Neural crest cell (in vitro differentiated cells): ENCODE data around the gene RARB. TPM values are rescaled to one million over a fixed set of nuclear protein-coding genes. Genes with fewer than 3 reads are reported as not detected.
A peak's percentile ranks its signal among the peaks of the same experiment; 100 is the strongest.

Experiments
- DNase-seq: peaks from one replicate; pipeline ENCODE4 v3.0.0; 2021; ENCODE audit warnings: low read depth, mixed read lengths, low spot score
- H3K27ac Mint-ChIP-seq: one replicate; pipeline ENCODE4 v1.8.0; 2021; ENCODE audit warnings: mild to moderate bottlenecking, mixed read lengths; ENCODE audit not compliant: unreplicated experiment
- H3K27me3 Mint-ChIP-seq: 2 replicates; pipeline ENCODE4 v1.8.0; 2021; ENCODE audit warnings: low read depth, mild to moderate bottlenecking, mixed read lengths
- H3K36me3 Mint-ChIP-seq: 2 replicates; pipeline ENCODE4 v1.8.0; 2021; ENCODE audit warnings: low read depth, mild to moderate bottlenecking, mixed read lengths
- H3K4me1 Mint-ChIP-seq: 2 replicates; pipeline ENCODE4 v1.8.0; 2021; ENCODE audit warnings: mixed read lengths
- H3K4me3 Mint-ChIP-seq: one replicate; pipeline ENCODE4 v1.8.0; 2021; ENCODE audit warnings: mild to moderate bottlenecking, mixed read lengths
- H3K9me3 Mint-ChIP-seq: 2 replicates; pipeline ENCODE4 v1.8.0; 2021; ENCODE audit warnings: mixed read lengths
- total RNA-seq: library from RNA; stranded (reverse); gene quantifications from 2 replicates; pipeline ENCODE4 v1.2.1, GENCODE V29; 2021
- TF ChIP-seq, protein P1 (sequence below): fragments of 200-600 bp; sonication (generic); conservative IDR thresholded peaks from 2 replicates; pipeline ENCODE4 v1.5.0; 2021; ENCODE audit warnings: antibody characterized with exemption, mild to moderate bottlenecking

The RARB gene
- total RNA-seq, 1 donor from 2014 or later: 0.98 TPM

DNA sequence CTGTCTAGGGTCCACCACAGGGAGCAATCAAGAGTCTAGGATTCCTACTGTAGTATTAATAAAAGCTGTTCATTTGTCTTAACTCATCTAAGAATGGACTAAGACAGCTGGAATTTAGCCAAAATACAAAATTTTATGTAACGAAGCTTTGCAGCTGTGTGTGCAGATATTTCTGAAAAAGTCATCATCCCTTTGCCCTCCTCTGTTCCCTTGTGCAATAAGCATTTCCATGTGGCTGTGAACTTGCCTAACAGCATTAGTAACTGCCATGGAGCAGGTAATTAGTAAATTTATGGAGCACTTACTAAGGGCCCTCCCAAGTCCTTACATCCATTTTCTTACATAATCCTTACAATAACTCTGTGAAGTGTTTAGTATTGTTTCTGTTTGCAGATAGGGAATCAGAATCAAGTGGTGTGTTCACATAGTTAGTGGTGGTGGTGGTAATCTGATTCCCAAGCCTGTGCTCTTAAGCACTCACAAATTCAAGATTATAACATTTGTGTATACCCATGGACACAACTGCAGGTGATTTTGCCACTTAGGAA, 114.5 kb downstream of the RARB start:
- TF ChIP-seq, protein P1, sequence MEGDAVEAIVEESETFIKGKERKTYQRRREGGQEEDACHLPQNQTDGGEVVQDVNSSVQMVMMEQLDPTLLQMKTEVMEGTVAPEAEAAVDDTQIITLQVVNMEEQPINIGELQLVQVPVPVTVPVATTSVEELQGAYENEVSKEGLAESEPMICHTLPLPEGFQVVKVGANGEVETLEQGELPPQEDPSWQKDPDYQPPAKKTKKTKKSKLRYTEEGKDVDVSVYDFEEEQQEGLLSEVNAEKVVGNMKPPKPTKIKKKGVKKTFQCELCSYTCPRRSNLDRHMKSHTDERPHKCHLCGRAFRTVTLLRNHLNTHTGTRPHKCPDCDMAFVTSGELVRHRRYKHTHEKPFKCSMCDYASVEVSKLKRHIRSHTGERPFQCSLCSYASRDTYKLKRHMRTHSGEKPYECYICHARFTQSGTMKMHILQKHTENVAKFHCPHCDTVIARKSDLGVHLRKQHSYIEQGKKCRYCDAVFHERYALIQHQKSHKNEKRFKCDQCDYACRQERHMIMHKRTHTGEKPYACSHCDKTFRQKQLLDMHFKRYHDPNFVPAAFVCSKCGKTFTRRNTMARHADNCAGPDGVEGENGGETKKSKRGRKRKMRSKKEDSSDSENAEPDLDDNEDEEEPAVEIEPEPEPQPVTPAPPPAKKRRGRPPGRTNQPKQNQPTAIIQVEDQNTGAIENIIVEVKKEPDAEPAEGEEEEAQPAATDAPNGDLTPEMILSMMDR: no peak
- H3K4me1 Mint-ChIP-seq: peaks cover 21% of the 10 kb centered on the region

DNA sequence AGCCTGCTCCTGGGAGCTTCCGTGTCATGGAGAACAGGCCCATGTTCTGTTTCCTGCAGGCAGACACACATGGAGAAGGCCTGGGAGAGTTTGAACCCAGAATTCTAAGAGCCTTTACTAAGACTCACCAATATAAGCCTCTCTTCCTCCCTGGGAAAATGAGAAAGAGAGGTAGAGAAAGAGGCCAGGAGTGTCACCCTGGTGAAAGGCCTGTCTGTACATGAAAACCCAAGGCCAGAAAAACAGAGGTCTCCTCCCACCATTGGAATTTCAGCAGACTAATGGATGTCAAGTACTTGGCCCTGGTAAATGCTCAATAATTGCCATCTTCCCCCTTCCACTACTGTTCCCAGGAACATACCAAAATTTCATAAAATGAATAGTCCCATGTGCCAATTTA, 119.0 kb downstream of the RARB start:
- no peak for DNase-seq
- Mint-ChIP-seq H3K27me3 (no peaks in the 10 kb centered on the region), H3K9me3 (peaks cover 13% of the 10 kb centered on the region), H3K27ac (no peak overlapping the region), H3K36me3 (no peaks in the 10 kb centered on the region), H3K4me1 (peaks cover 9% of the 10 kb centered on the region), H3K4me3 (no peak overlapping the region)
- TF ChIP-seq, protein P1: no peak

More for the DNA sequence above, 114.5 kb downstream of the RARB start:
- no peaks in the 10 kb centered on the region for H3K36me3 Mint-ChIP-seq
- H3K4me3 Mint-ChIP-seq: no peak overlapping the region
- H3K27ac Mint-ChIP-seq: no peak overlapping the region
- no peaks in the 10 kb centered on the region for H3K27me3 Mint-ChIP-seq
- no peak for DNase-seq
- H3K9me3 Mint-ChIP-seq: peaks cover 5% of the 10 kb centered on the region

DNA sequence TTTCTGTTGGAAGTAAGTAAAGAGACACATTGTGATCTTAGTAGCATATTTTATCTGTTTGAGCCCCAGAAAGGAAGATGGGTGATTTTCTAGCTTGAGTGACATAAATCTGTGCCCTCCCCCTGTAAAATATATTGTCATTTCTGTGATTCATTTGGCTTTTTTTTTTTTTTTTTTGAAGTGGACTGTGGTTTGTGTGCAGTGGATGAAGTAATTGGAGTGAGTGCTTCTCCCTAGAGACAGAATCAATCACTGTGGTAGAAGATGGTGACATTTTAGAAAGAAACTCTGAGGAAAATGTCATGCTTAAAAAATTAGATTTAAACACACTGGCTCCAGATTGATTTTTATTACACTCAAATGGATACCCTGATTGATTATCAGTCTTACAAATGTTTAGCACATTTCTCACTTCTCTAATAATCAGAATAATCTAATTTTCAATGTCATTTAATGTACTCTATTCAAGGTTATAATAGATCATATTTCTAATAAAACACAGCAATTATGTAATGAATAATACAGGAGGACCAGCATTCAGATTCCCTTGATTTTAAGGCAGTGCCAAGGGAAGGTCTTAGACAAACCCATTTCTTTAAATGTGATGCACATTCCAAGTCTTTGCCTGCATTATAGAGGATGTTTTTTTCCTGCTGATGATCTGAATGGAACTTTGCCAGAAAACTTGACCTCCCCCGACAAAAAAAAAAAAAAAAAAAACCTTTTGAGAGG, 120.0 kb downstream of the RARB start:
- no peak for DNase-seq
- Mint-ChIP-seq H3K27ac (no peak overlapping the region), H3K4me3 (no peak overlapping the region), H3K4me1 (peaks cover 9% of the 10 kb centered on the region), H3K27me3 (no peaks in the 10 kb centered on the region), H3K9me3 (peaks cover 17% of the 10 kb centered on the region), H3K36me3 (no peaks in the 10 kb centered on the region)
- TF ChIP-seq, protein P1: no peak

DNA sequence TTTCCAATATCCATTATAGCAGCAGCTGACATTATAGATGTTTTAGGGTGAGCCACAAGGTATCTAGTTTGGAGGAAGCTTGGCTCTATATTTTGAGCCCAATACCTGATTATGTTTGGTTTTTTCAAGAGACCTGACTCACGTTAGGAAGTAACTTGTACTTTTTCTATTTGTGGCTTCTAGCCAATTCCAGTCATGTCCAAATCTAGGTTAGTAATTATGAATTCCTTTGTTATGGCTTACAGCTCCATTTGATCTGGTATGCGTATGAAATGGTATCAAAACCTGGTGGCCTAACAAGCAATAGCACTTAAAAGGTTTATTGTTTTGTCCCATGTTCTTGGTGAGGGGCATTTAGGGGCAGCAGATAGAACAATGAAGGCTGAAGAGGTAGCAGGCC, 120.8 kb downstream of the RARB start:
- Mint-ChIP-seq H3K36me3 (no peaks in the 10 kb centered on the region), H3K4me3 (no peak overlapping the region), H3K27ac (no peak overlapping the region), H3K4me1 (peaks cover 9% of the 10 kb centered on the region), H3K27me3 (no peaks in the 10 kb centered on the region), H3K9me3 (peaks cover 17% of the 10 kb centered on the region)
- TF ChIP-seq, protein P1: peak; percentile 19
- no peak for DNase-seq

DNA sequence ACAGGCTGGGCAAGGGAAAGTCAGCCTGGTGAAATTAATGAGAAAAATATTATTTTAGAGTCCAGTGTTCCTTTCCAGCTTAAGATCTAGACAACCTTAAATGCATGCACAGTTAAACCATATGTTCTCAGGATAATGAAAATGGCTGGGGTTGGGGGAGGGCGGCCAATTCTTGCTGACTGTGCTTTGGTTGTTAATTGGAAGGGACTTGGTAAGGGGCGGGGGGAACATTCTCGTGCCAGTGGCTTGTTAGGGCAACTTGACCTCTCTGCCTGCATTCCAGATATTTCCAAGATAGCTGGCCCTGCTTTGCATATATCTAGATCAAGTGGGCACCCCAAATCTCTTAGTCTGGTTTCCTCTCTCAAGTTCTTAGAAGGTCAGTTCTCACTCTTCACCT, 124.2 kb downstream of the RARB start:
- no peaks in the 10 kb centered on the region for H3K27me3 Mint-ChIP-seq
- H3K36me3 Mint-ChIP-seq: no peaks in the 10 kb centered on the region
- H3K9me3 Mint-ChIP-seq: peaks cover 12% of the 10 kb centered on the region
- H3K4me3 Mint-ChIP-seq: no peak overlapping the region
- no peaks in the 10 kb centered on the region for H3K4me1 Mint-ChIP-seq
- no peak overlapping the region for H3K27ac Mint-ChIP-seq
- TF ChIP-seq, protein P1: no peak
- DNase-seq: no peak
